SHP77 (cell line): ENCODE measurements around the gene NCEH1.
"Not testable (repeated sequence)": the region's sequence is repeated elsewhere in the genome, so short reads cannot be mapped to it uniquely, and the experiment has no call there.

ENCODE experiments used
- DNase-seq, 2 experiments: peaks; one replicate each; lab custom pipeline; 2025; lab: John Stamatoyannopoulos, UW

The NCEH1 gene

GRCh38 chr3:172707030-172707429 lies 3.8 kb downstream of the NCEH1 start:
- DNase-seq: no peak

DNA sequence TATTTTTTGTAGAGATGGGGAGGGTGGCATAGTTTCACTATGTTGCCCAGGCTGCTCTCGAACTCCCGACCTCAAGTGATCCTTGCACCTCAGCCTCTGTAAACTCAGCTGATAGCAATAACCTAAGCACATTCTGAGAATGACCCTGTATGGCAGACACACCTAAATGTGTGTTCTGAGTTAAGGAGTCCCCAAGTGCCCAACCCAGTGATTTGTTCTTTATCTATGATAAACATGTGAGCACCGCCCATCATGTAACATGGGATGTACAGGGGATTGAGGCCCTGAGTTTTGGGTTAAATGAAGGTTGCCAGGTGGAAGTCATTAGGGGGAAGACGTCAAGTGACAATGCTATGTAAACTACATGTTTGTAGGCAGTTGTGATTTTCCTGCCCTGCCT lies 5.7 kb downstream of the NCEH1 start:
- DNase-seq: no peak

DNA sequence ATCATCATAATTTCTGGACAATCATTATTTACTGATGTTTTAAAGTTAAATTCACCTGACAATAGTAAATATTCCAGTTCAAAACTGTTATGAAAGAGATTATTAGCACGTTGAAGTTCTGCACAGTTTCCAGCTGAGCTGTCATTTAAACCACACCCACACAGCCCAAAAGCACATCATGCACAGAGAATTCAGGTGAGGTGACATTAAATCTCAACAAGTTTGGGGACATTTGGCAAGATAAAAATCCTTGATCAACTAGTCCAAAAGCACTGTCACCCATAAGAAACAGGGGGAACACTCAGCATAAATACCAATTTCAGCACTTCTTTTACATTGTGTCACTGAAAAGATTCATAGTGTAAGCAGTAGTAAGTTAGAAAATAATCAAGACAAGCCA lies 6.9 kb downstream of the NCEH1 start:
- DNase-seq: no peak

DNA sequence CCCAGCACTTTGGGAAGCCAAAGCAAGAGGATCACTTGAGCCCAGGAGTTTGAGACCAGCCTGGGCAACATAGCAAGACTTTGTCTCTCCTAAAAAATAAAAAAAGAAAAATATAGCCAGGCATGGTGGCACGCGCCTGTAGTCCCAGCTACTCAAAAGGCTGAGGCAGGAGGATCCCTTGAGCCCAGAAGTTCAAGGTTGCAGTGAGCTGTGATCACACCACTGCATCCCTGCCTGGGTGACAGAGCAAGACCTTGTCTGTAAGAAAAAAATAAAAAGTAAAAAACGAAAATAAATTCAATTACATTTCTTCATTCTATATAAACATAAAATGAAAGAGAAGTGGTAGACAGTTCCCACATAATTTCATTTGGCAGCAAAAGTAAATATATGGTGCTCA lies 8.1 kb downstream of the NCEH1 start:
- not testable (repeated sequence) for DNase-seq

GRCh38 chr3:172702256-172702655 lies 8.6 kb downstream of the NCEH1 start:
- DNase-seq: no peak

GRCh38 chr3:172701751-172702150 lies 9.1 kb downstream of the NCEH1 start:
- no peak for DNase-seq

GRCh38 chr3:172700936-172701455 lies 9.9 kb downstream of the NCEH1 start:
- no peak for DNase-seq

GRCh38 chr3:172700256-172700655 lies 10.6 kb downstream of the NCEH1 start:
- no peak for DNase-seq

GRCh38 chr3:172699031-172699430 lies 11.8 kb downstream of the NCEH1 start:
- no peak for DNase-seq

DNA sequence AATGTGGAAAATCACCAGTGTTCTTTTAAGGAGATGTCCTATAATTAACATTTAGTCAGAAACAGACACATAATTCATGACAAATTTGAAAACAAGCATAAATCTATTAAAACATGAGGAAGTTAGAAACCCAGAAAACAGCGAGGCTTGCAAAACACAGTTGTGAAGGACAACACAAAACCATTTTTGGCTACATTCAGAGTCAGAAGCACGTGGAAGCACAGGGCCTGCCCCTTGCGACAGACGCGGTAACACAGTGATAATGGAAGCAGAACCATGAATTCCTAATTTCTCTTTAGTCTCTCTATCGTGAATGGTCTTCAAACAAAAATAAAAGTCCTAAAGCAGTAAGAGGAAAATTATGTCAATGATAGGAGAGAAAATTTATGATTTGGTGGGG lies 12.2 kb downstream of the NCEH1 start:
- no peak for DNase-seq

DNA sequence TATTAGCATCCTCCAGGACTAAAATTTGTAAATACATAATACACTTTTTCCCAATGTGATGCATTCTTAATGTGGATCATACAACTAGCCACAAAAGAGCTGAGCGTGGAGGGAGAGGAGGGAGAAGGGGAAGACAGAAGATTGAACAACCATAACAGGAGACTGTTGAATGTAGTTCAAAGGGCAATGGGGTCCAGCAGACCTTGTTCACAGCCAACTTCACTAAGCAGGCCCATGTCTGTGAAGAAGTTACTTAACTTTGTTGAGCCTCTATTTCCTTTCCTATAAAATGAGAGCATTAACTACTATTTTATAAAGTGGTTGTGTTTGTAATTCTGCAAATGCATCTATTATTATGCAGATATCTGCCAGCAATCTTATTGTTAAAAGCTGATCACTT lies 13.3 kb downstream of the NCEH1 start:
- DNase-seq: no peak

DNA sequence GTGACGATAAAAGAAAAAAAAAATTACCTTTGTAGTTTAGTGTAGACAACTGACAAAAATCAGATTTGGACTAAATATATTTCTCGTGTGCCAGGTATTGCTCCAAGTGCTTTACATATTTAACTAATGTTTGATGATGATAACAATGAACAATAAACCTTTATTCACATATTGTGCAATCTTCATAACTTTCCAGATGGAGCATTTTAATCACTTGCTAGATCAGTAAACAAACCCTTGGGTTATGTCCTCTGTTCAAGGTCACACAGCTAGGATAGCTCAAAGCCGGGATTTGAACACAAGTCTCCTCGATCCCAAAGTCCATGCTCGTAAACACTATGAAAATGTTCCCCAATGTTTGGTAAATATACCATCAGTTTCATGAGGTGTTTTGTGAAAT lies 14.5 kb downstream of the NCEH1 start:
- DNase-seq: no peak

- no peak for DNase-seq
Observed at GRCh38 chr3:172694573-172695246, 16.2 kb downstream of the NCEH1 start.

DNA sequence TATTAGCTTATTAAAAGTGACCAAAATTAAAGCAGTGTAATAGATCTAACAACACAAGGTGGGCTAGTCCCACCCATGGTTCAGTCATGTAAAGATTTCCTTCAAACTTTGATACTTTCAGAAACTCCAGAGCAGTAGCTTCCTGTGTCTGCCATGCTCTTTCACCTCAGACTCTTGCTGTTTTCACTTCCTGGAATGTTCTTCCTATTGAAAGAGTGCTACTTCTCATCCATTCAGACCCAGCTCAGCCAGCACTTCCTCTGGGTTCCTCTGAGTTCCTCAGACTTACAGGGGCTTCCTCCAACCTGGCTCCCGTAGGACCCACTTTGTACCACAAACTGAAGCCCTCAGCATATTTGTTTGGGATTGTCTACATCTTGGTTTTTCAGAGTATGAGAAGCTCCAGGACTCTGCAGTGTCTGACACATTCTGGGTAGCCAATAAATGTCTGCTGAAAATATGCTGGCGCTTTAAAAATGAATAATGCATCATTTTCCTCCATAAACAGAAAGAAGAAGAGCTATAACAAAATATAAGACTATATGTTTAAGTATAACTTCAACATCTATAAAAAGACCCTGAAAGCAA lies 18.0 kb downstream of the NCEH1 start:
- no peak for DNase-seq

GRCh38 chr3:172690936-172691335 lies 19.9 kb downstream of the NCEH1 start:
- DNase-seq: no peak

GRCh38 chr3:172688588-172688987 lies 22.3 kb downstream of the NCEH1 start:
- no peak for DNase-seq

- no peak for DNase-seq
Observed at GRCh38 chr3:172687501-172687900, 23.4 kb downstream of the NCEH1 start.

- DNase-seq: no peak
Observed at GRCh38 chr3:172685331-172686214, 25.3 kb downstream of the NCEH1 start.

GRCh38 chr3:172680684-172681083 lies 30.2 kb downstream of the NCEH1 start:
- no peak for DNase-seq

DNA sequence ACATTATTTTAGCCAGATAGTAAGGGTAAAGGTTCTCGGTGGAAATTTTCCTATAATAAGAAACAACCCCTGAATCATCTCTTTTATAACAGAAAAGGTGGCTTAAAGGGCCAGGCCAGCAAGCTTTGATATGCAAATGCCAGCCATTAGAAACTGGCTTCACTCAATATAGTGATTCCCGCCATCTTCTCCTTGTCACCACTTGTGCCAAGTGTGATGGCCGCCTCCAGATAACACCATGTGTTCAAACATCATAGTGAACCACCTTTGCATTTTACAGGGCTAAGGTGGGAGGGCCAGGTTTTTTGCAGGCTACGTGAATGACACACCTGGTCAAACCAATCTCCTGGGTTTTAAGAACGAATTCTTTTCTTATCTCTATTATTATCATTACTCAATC lies 31.3 kb downstream of the NCEH1 start:
- no peak for DNase-seq

GRCh38 chr3:172678068-172678467 lies 32.8 kb downstream of the NCEH1 start:
- DNase-seq: no peak

DNA sequence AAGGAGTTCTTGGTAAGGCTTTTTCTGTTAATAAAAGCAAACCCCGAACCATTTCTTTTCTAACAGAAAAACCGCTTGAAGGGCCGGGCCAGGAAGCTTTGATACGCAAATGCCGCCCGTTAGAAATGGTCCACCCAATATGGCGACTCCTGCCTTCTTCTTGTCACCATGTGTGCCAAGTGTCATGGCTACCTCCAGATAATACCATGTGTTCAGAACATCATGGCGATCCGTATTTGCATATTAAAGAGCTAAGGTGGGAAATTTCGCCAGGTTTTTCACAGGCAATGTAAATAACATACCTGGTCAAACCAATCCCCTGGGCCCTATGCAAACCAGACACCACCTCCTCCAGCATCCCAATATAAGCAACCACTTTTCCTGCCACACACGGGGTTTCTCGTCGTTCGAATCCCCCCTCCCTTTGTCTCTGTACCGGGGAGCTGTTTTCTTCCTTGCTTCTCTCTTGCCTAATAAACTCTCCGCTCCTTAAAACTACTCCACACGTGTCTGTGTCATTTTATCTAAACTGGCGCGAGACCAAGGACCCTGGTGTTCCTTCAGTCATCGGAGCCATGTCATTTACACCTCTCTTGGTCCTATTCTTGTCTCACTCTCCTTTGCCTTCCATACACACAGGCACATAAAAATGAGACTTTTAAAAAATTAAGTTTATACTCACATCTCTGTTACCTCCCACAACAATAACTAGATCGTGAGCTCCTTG lies 34.5 kb downstream of the NCEH1 start:
- no peak for DNase-seq
